ENCODE results near the gene ZCCHC14.

The ZCCHC14 gene

GRCh38 chr16:87438611-87438985, 54.2 kb downstream of the ZCCHC14 start:
- H3K4me2 ChIP-seq, result no peak overlapping the region
- no peaks in the 10 kb centered on the region for H3K79me2 ChIP-seq (ENCODE audit: insufficient read depth, low read depth)
- no peak overlapping the region for H3K27ac ChIP-seq
- TF ChIP-seq CTCF (conservative IDR thresholded peaks at IDR 0.05; ENCODE audit: low read depth, low read length), result no peak
- H3K9ac ChIP-seq, result no peak overlapping the region
- no peaks in the 10 kb centered on the region for H3K4me1 ChIP-seq (ENCODE audit: low read depth, poor library complexity, severe bottlenecking)
- no peak overlapping the region for H2AFZ ChIP-seq (ENCODE audit: low read depth)
- H3K27me3 ChIP-seq (ENCODE audit: insufficient read depth, low read depth), result no peaks in the 10 kb centered on the region
- no peaks in the 10 kb centered on the region for H3K36me3 ChIP-seq (ENCODE audit: insufficient read depth)
- no peak overlapping the region for H3K4me3 ChIP-seq (IDR thresholded peaks at IDR 0.05; ENCODE audit: insufficient read depth, low read depth, low read length)
- H4K20me1 ChIP-seq (ENCODE audit: insufficient read depth), result no peaks in the 10 kb centered on the region

- H3K4me1 ChIP-seq (ENCODE audit: low read depth, poor library complexity, severe bottlenecking), result no peaks in the 10 kb centered on the region
- no peaks in the 10 kb centered on the region for H3K79me2 ChIP-seq (ENCODE audit: insufficient read depth, low read depth)
- no peak overlapping the region for H3K4me3 ChIP-seq (IDR thresholded peaks at IDR 0.05; ENCODE audit: insufficient read depth, low read depth, low read length)
- no peak for TF ChIP-seq CTCF (conservative IDR thresholded peaks at IDR 0.05; ENCODE audit: low read depth, low read length)
- H3K27me3 ChIP-seq (ENCODE audit: insufficient read depth, low read depth), result no peaks in the 10 kb centered on the region
- H2AFZ ChIP-seq (ENCODE audit: low read depth), result no peak overlapping the region
- no peaks in the 10 kb centered on the region for H4K20me1 ChIP-seq (ENCODE audit: insufficient read depth)
- no peak overlapping the region for H3K27ac ChIP-seq
- no peak overlapping the region for H3K4me2 ChIP-seq
- no peak overlapping the region for H3K9ac ChIP-seq
- H3K36me3 ChIP-seq (ENCODE audit: insufficient read depth), result no peaks in the 10 kb centered on the region
Observed at GRCh38 chr16:87437911-87438610, 54.8 kb downstream of the ZCCHC14 start.

DNA sequence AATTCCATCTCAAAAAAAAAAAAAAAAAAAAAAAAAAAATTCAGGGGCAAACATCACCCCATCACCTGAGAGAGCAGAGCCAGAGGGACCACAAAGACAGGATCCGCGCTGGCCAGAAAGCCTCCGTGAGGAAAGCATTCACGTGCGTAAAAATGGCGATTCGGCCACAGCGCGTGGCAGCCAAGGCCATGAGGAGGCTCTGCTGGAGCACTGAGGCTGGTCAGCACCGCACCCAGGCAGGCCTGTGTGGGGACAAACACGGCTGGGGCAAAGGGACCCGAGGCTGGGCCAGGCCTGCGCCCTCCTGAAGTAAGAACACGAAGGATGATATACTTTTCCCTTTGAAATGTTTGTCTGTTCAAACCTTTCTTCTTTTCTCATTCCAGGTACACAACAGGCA, 55.5 kb downstream of the ZCCHC14 start:
- no peak overlapping the region for H3K27ac ChIP-seq
- no peak for TF ChIP-seq CTCF (conservative IDR thresholded peaks at IDR 0.05; ENCODE audit: low read depth, low read length)
- no peaks in the 10 kb centered on the region for H3K27me3 ChIP-seq (ENCODE audit: insufficient read depth, low read depth)
- H3K79me2 ChIP-seq (ENCODE audit: insufficient read depth, low read depth), result no peaks in the 10 kb centered on the region
- H3K4me1 ChIP-seq (ENCODE audit: low read depth, poor library complexity, severe bottlenecking), result no peaks in the 10 kb centered on the region
- no peak overlapping the region for H3K4me2 ChIP-seq
- no peaks in the 10 kb centered on the region for H4K20me1 ChIP-seq (ENCODE audit: insufficient read depth)
- H3K4me3 ChIP-seq (IDR thresholded peaks at IDR 0.05; ENCODE audit: insufficient read depth, low read depth, low read length), result no peak overlapping the region
- no peak overlapping the region for H2AFZ ChIP-seq (ENCODE audit: low read depth)
- no peaks in the 10 kb centered on the region for H3K36me3 ChIP-seq (ENCODE audit: insufficient read depth)
- H3K9ac ChIP-seq, result no peak overlapping the region

DNA sequence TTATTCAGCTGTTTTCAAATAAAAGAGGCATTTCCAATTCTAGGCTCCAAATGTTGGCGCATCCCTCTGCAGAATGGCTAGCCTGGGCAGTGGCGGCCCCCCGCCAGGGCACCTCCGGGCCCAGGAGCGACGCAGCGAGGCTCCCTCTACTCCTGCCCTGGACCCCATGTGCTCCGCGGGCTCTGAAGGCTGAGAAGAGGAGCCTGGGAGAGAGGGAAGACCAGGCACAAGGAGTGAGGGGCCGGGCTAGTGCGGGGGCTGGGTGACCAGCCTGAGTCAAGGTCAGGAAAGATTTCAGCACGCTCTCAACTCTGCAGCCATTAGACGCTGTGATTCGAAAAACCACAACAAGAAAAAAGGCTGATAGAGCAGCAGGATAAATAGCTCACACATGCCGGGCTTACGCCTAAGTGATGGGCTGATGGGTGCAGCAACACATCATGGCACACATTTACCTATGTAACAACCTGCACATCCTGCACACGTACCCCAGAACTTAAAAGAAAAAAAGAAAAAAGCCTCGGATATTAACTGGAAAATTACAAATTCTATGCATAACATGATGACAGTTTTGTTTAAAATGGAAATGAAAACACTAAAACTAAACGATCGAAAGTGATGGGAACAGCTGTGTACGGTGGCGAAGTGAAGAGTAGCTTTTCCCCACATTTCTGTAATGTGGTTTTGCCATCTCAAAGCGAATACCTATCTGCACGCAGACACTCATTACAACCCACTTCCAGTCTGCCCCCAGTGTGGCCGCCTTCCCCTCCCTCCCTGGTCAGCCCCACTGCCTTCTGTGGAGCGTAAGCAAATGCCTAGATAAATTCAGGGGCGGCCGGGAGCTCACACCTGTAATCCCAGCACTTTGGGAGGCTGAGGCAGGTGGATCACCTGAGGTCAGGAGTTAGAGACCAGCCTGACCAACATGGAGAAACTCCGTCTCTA, 56.3 kb downstream of the ZCCHC14 start:
- Histone ChIP-seq H3K36me3 (ENCODE audit: insufficient read depth) (no peaks in the 10 kb centered on the region), H3K4me1 (ENCODE audit: low read depth, poor library complexity, severe bottlenecking) (no peaks in the 10 kb centered on the region), H2AFZ (ENCODE audit: low read depth) (no peak overlapping the region), H3K27ac (no peak overlapping the region), H3K4me3 (IDR thresholded peaks at IDR 0.05; ENCODE audit: insufficient read depth, low read depth, low read length) (no peak overlapping the region), H3K9ac (no peak overlapping the region), H3K79me2 (ENCODE audit: insufficient read depth, low read depth) (no peaks in the 10 kb centered on the region), H3K4me2 (no peak overlapping the region), H3K27me3 (ENCODE audit: insufficient read depth, low read depth) (no peaks in the 10 kb centered on the region), H4K20me1 (ENCODE audit: insufficient read depth) (no peaks in the 10 kb centered on the region)
- no peak for TF ChIP-seq CTCF (conservative IDR thresholded peaks at IDR 0.05; ENCODE audit: low read depth, low read length)
